H1 (cell line): ENCODE measurements around the gene CDK5. TPM values are rescaled to one million over a fixed set of nuclear protein-coding genes. Genes with fewer than 3 reads are reported as not detected.

Source experiments
- CTCF ChIA-PET: fragments of 300-600 bp; sonication (Branson Sonifier 250); formaldehyde crosslinking; loops from one replicate; lab custom pipeline; 2021; ENCODE audit not compliant: partially characterized antibody; lab: Charles Lee
- POLR2A ChIA-PET: fragments of 300-600 bp; sonication (Branson Sonifier 250); formaldehyde crosslinking; loops from one replicate; lab custom pipeline; 2021; ENCODE audit warnings: inconsistent platforms; ENCODE audit not compliant: partially characterized antibody; lab: Charles Lee
- DNase-seq, 2 experiments: peaks; one replicate each; pipeline versions ENCODE4 v3.0.0 to v3.0.0-alpha.2; 2010 to 2022; ENCODE audit warnings: low spot score in 2 of 2, low read depth in 1 of 2, mixed read lengths in 1 of 2
- FAIRE-seq: peaks from 2 replicates; lab custom pipeline; 2011; peaks lifted over from hg19 to GRCh38; lab: Jason Lieb, UNC
- H2AFZ ChIP-seq: 2 replicates; pipeline ENCODE4 v1.8.1; 2012; ENCODE audit warnings: low read length, inconsistent platforms
- H2AK5ac ChIP-seq: 2 replicates; pipeline ENCODE4 v1.6.1; 2013; ENCODE audit warnings: low read depth, low read length
- H2BK120ac ChIP-seq: replicated peaks from 2 replicates; pipeline ENCODE3; 2013; ENCODE audit warnings: low read depth, low read length, inconsistent platforms
- H2BK12ac ChIP-seq: 2 replicates; pipeline ENCODE4 v1.6.1; 2013; ENCODE audit warnings: low read depth, low read length
- H2BK15ac ChIP-seq: 2 replicates; pipeline ENCODE4 v1.6.1; 2013; ENCODE audit warnings: low read length
- H2BK20ac ChIP-seq: 2 replicates; pipeline ENCODE4 v1.6.1; 2013; ENCODE audit warnings: low read length
- H2BK5ac ChIP-seq: 2 replicates; pipeline ENCODE4 v1.6.1; 2013; ENCODE audit warnings: low read depth, low read length
- H3K14ac ChIP-seq: 2 replicates; pipeline ENCODE4 v1.6.1; 2013; ENCODE audit warnings: inconsistent platforms; ENCODE audit not compliant: insufficient read length
- H3K18ac ChIP-seq: 2 replicates; pipeline ENCODE4 v1.6.1; 2013; ENCODE audit warnings: low read length; ENCODE audit errors: extremely low read depth
- H3K23ac ChIP-seq: 2 replicates; pipeline ENCODE4 v1.6.1; 2013; ENCODE audit warnings: inconsistent platforms; ENCODE audit not compliant: insufficient read length
- H3K23me2 ChIP-seq: 2 replicates; pipeline ENCODE4 v1.6.1; 2013; ENCODE audit warnings: low read depth, low read length
- H3K27ac ChIP-seq: 2 replicates; pipeline ENCODE4 v1.6.1; 2011; ENCODE audit warnings: low read depth, low read length, inconsistent platforms
- H3K27me3 ChIP-seq, 4 experiments: replicated peaks in 1 of 4; 1 replicate in 1 of 4; 2 replicates in 3 of 4; pipeline versions ENCODE4 v1.6.1 to v1.8.1; 2011 to 2013; ENCODE audit warnings: low read length in 3 of 4, mild to moderate bottlenecking in 3 of 4, inconsistent platforms in 2 of 4, mixed read lengths in 2 of 4, moderate library complexity in 1 of 4; ENCODE audit not compliant: control insufficient read depth in 3 of 4, insufficient read depth in 3 of 4; ENCODE audit errors: extremely low read depth in 1 of 4
- H3K36me3 ChIP-seq, 4 experiments: 2 replicates each; pipeline versions ENCODE4 v1.6.1 to v1.8.1; 2011 to 2013; ENCODE audit warnings: mild to moderate bottlenecking in 4 of 4, low read length in 3 of 4, moderate library complexity in 2 of 4, control low read depth in 1 of 4, inconsistent platforms in 1 of 4; ENCODE audit not compliant: insufficient read depth in 4 of 4, control insufficient read depth in 2 of 4
- H3K4ac ChIP-seq: replicated peaks from 2 replicates; pipeline ENCODE3; 2013; ENCODE audit warnings: low read length, low read depth, mixed read lengths, inconsistent platforms; ENCODE audit not compliant: insufficient read length
- H3K4me1 ChIP-seq, 4 experiments: replicated peaks in 1 of 4; 1 replicate in 1 of 4; 2 replicates in 3 of 4; pipeline versions ENCODE4 v1.6.1 to v1.8.1; 2011 to 2013; ENCODE audit warnings: low read length in 3 of 4, inconsistent platforms in 2 of 4, mixed read lengths in 1 of 4; ENCODE audit not compliant: insufficient read depth in 4 of 4, control insufficient read depth in 3 of 4
- H3K4me2 ChIP-seq, 2 experiments: 2 replicates each; pipeline versions ENCODE4 v1.6.1 to v1.8.1; 2011 to 2013; ENCODE audit warnings: low read depth in 2 of 2, low read length in 2 of 2, control low read depth in 1 of 2, inconsistent platforms in 1 of 2, mild to moderate bottlenecking in 1 of 2; ENCODE audit not compliant: insufficient read depth in 1 of 2
- H3K4me3 ChIP-seq, 4 experiments: fragments of 200-600, 300-600 bp in 1 of 4; sonication (generic), shearing (Covaris generic), sonication (Bioruptor Twin) in 1 of 4; 2 replicates each; pipeline versions ENCODE4 v1.5.1 to v1.8.1; 2011 to 2016; ENCODE audit warnings: low read length in 4 of 4, low read depth in 3 of 4, control low read depth in 2 of 4, inconsistent platforms in 2 of 4, mild to moderate bottlenecking in 2 of 4, mixed read lengths in 1 of 4, moderate library complexity in 1 of 4; ENCODE audit not compliant: insufficient read depth in 2 of 4; ENCODE audit errors: extremely low read depth in 1 of 4
- H3K56ac ChIP-seq: replicated peaks from 2 replicates; pipeline ENCODE3; 2013; ENCODE audit warnings: low read depth, mild to moderate bottlenecking, mixed read lengths, low read length, inconsistent platforms; ENCODE audit not compliant: insufficient read length
- H3K79me1 ChIP-seq: 2 replicates; pipeline ENCODE4 v1.6.1; 2013; ENCODE audit warnings: low read depth, low read length, control low read depth
- H3K79me2 ChIP-seq, 2 experiments: 2 replicates each; pipeline versions ENCODE4 v1.6.1 to v1.8.1; 2012 to 2013; ENCODE audit warnings: low read length in 2 of 2, mild to moderate bottlenecking in 2 of 2, inconsistent platforms in 1 of 2; ENCODE audit not compliant: insufficient read depth in 2 of 2, control insufficient read depth in 1 of 2
- H3K9ac ChIP-seq, 4 experiments: replicated peaks in 1 of 4; 1 replicate in 1 of 4; 2 replicates in 3 of 4; pipeline versions ENCODE4 v1.6.1 to v1.8.1; 2011 to 2013; ENCODE audit warnings: low read depth in 3 of 4, low read length in 3 of 4, control low read depth in 2 of 4, mild to moderate bottlenecking in 2 of 4, moderate library complexity in 2 of 4, inconsistent platforms in 1 of 4; ENCODE audit errors: extremely low read depth in 1 of 4
- H3K9me3 ChIP-seq, 2 experiments: 2 replicates each; pipeline versions ENCODE4 v1.6.1 to v1.8.1; 2012 to 2013; ENCODE audit warnings: mild to moderate bottlenecking in 2 of 2, moderate library complexity in 2 of 2, control low read depth in 1 of 2, inconsistent platforms in 1 of 2, low read depth in 1 of 2, low read length in 1 of 2, mixed read lengths in 1 of 2; ENCODE audit not compliant: insufficient read depth in 2 of 2
- H4K20me1 ChIP-seq, 2 experiments: replicated peaks in 1 of 2; 2 replicates each; pipeline versions ENCODE3 to v1.8.1; 2011 to 2013; ENCODE audit warnings: inconsistent platforms in 2 of 2, low read length in 2 of 2, mild to moderate bottlenecking in 1 of 2; ENCODE audit not compliant: insufficient read depth in 2 of 2, control insufficient read depth in 1 of 2
- H4K5ac ChIP-seq: 2 replicates; pipeline ENCODE4 v1.6.1; 2013; ENCODE audit warnings: low read length, low read depth, mixed read lengths, inconsistent platforms; ENCODE audit not compliant: insufficient read length
- H4K8ac ChIP-seq: 2 replicates; pipeline ENCODE4 v1.8.0; 2013; ENCODE audit warnings: mild to moderate bottlenecking, moderate library complexity, low read length, inconsistent platforms; ENCODE audit not compliant: insufficient read depth; ENCODE audit errors: extremely low read depth
- H4K91ac ChIP-seq: replicated peaks from 2 replicates; pipeline ENCODE3; 2013; ENCODE audit warnings: low read length, mixed read lengths, inconsistent platforms; ENCODE audit not compliant: insufficient read length
- POU5F1 ChIP-seq: IDR thresholded peaks from 2 replicates; pipeline ENCODE4 v1.6.1; 2011; ENCODE audit warnings: low read depth, mild to moderate bottlenecking, low read length, moderate library complexity
- WGBS, 2 experiments: shearing (Covaris generic) in 1 of 2; methylation state at CpG; one replicate each; pipeline versions ENCODE4 v1.1.6 to v1.1.7; 2013 to 2015; ENCODE audit warnings: low lambda C conversion rate in 2 of 2, mixed read lengths in 2 of 2, inconsistent platforms in 1 of 2, low coverage in 1 of 2, missing lambda C conversion rate in 1 of 2; ENCODE audit not compliant: insufficient replicate concordance in 2 of 2, insufficient coverage in 1 of 2, insufficient read length in 1 of 2; ENCODE audit errors: extremely low coverage in 1 of 2, missing lambda C conversion rate in 1 of 2; 5-methylcytosine and 5-hydroxymethylcytosine counted together
- polyA plus RNA-seq, 7 experiments: library from polyadenylated mRNA; depleted of rRNA in 3 of 7; stranded (reverse) in 5 of 7; unstranded in 2 of 7; fragments of >200 nt in 5 of 7; fragments of 200-250 nt in 2 of 7; gene quantifications; 1 replicate in 5 of 7; 2 replicates in 1 of 7; 4 replicates in 1 of 7; pipeline versions ENCODE4 v1.2.1 to v1.2.3, GENCODE V29; 2011 to 2013; ENCODE audit warnings: missing spikeins in 2 of 7, mixed read lengths in 2 of 7
- total RNA-seq: library from RNA; stranded (reverse); fragmentation: NEBNext Ultra II Directional; extraction: Animal tissue kit (Norgen Biotek cat#: 25700); gene quantifications from 2 replicates; pipeline ENCODE4 v1.2.1, GENCODE V29; 2021

The CDK5 gene
- total and polyA plus RNA-seq, 2 of the 8 experiments (the other 6 are each of a cell fraction or from before 2014, with no cell fraction given) = 22.8 to 37.2 TPM

DNA sequence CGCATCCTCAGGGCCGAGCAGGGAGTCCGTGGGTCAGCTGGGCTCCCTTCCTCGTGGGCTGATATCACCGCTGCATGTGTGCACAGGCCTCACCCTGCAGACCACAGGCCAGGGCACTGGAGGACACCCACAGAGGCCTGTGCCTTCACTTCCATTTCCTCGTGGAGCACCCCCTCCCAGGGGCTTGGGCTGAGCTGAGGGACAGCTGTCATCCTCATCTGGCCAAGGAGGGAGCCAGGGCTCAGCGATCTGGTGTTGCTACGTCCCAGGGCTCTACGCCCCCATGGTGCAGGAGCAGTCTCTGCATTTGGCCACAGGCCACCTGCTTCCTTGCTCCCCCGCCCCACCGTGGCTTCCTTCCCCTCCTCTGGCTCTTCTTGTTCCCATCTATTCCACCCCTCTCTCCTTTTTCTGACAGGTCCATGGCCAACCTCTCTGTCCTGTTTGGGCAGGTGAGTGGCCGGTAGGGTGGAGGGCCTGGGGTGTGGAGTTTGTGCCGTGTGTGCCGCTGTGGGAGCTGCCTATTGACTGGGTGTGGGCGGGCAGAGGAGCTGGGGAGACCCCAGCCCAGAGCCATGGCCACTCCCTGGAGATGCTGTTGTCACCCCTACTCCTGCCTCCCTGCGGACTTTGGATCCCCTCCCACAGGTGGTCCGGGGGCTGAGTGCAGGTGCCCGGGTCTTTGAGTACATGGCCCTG lies 17.7 kb downstream of the CDK5 start:
- no peak overlapping the region for H3K56ac ChIP-seq
- H3K4me2 ChIP-seq = no peak overlapping the region
- DNase-seq = no peak
- peak overlapping the region in 1 of 4 experiments; percentile 22; a peak in 1 of 7 replicates for H3K9ac ChIP-seq
- no peak overlapping the region for H3K4ac ChIP-seq
- H3K14ac ChIP-seq = no peak overlapping the region
- no peaks in the 10 kb centered on the region for H3K23me2 ChIP-seq
- no peak overlapping the region for H2BK12ac ChIP-seq
- no peak overlapping the region; the same call in 1 of the 2 replicates for H3K18ac ChIP-seq
- H2BK5ac ChIP-seq = no peak overlapping the region
- WGBS, 2 experiments = 87% methylated on average over 18 of the region's 18 CpGs; no CpG with 5 or more reads in 1 of the 2 experiments
- H4K91ac ChIP-seq = no peak overlapping the region
- no peak overlapping the region for H3K27ac ChIP-seq
- ChIA-PET POLR2A (interaction anchor here (0.6 to 1.0 kb wide), 2 partner anchors 8 to 169 kb away, joined by 3 to 4 read pairs; partner anchors contain the start of gene ASIC3), CTCF (interaction anchor here (0.7 to 2.1 kb wide), 6 partner anchors 17 to 71 kb away, joined by 3 to 6 read pairs (median 5); partner anchors contain the start of gene CDK5)
- H3K79me2 ChIP-seq = no peaks in the 10 kb centered on the region
- H3K4me3 ChIP-seq = no peak overlapping the region
- no peak for FAIRE-seq
- H2AK5ac ChIP-seq = no peak overlapping the region
- H3K36me3 ChIP-seq = peaks cover 0 to 2% (median 0%) of the 10 kb centered on the region in 4 experiments; a peak in 2 of 8 replicates
- no peaks in the 10 kb centered on the region for H3K79me1 ChIP-seq
- no peaks in the 10 kb centered on the region for H3K9me3 ChIP-seq
- H4K20me1 ChIP-seq = peaks cover 0 to 5% of the 10 kb centered on the region in 2 experiments
- no peak overlapping the region; the same call in 1 of the 2 replicates for H4K8ac ChIP-seq
- no peak overlapping the region for H2AFZ ChIP-seq
- H3K4me1 ChIP-seq = no peaks in the 10 kb centered on the region
- H4K5ac ChIP-seq = no peak overlapping the region
- H3K27me3 ChIP-seq = no peaks in the 10 kb centered on the region; a peak in 1 of 7 replicates
- H3K23ac ChIP-seq = no peak overlapping the region
- H2BK15ac ChIP-seq = no peak overlapping the region
- H2BK120ac ChIP-seq = no peak overlapping the region
- no peak overlapping the region for H2BK20ac ChIP-seq
- TF ChIP-seq POU5F1 = no peak
